Measurements from ENCODE around the gene C6orf120.

DNA sequence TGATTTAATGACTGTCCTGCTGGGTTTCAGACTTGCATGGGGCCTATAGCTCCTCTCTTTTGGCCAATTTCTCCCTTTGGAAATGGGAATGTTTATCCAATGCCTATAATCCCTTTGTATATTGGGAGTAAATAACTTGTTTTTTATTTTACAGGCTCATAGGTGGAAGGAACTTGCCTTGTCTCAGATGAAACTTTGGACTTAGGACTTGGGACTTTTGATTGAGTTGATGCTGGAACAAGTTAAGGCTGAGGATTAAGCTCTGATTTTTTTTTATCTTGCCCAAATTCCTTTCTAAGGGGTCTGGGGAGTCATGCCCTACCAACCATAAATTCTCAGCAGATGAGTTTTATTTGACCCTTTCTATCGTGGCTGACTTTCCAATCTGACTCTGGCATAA, 23.6 kb upstream of the C6orf120 start:
- TF ChIP-seq PAX5 (IDR thresholded peaks at IDR 0.05; ENCODE audit: insufficient read depth, low read length, severe bottlenecking): no peak
- no peak for TF ChIP-seq POLR2AphosphoS5 (IDR thresholded peaks at IDR 0.05; ENCODE audit: low read depth, low read length)
- TF ChIP-seq POLR2A (IDR thresholded peaks at IDR 0.05; ENCODE audit: low read depth, low read length): no peak
- TF ChIP-seq TAF1 (IDR thresholded peaks at IDR 0.05; ENCODE audit: low read depth, low read length): no peak
- TF ChIP-seq POU2F2 (IDR thresholded peaks at IDR 0.05; ENCODE audit: low read depth, low read length): no peak

Data from GM12891 (cell line).